CD4-positive, alpha-beta T cell (primary cell): Measurements from ENCODE around the gene ACSL4. TPM values are rescaled to one million over a fixed set of nuclear protein-coding genes. Genes with fewer than 3 reads are reported as not detected.
"Not testable (repeated sequence)": the region's sequence is repeated elsewhere in the genome, so short reads cannot be mapped to it uniquely, and the experiment has no call there.

Experiments
- ATAC-seq: fragments of 200-7000 bp; cut with Tn5 transposase; one replicate; pipeline ENCODE4 v1.10.0; 2022; ENCODE audit warnings: mild to moderate bottlenecking; ENCODE audit not compliant: poor library complexity
- CTCF ChIA-PET: fragments of 350-600 bp; sonication (Branson Sonifier 250); formaldehyde crosslinking; loops from one replicate; lab custom pipeline; 2021; ENCODE audit warnings: antibody characterized with exemption, inconsistent platforms; lab: Charles Lee
- POLR2A ChIA-PET: fragments of 350-600 bp; sonication (Branson Sonifier 250); formaldehyde crosslinking; loops from one replicate; lab custom pipeline; 2021; ENCODE audit warnings: antibody characterized with exemption, inconsistent platforms; lab: Charles Lee
- DNase-seq, 14 experiments: peaks; one replicate each; pipeline ENCODE4 v3.0.0-alpha.2; 2013 to 2020; ENCODE audit warnings: mixed read lengths in 2 of 14
- H3K27ac ChIP-seq, 2 donors: one replicate each; pipeline versions ENCODE4 v1.5.1 to v1.7.0; 2013; ENCODE audit warnings: low read length in 2 of 2, low read depth in 1 of 2, mild to moderate bottlenecking in 1 of 2
- H3K27me3 ChIP-seq, 2 experiments: 1 replicate in 1 of 2; 2 replicates in 1 of 2; pipeline versions ENCODE4 v1.6.1 to v1.7.0; 2013; ENCODE audit warnings: low read length in 2 of 2, control low read depth in 1 of 2, mild to moderate bottlenecking in 1 of 2, moderate library complexity in 1 of 2; ENCODE audit not compliant: insufficient read depth in 2 of 2, control insufficient read depth in 1 of 2
- H3K36me3 ChIP-seq: one replicate; pipeline ENCODE4 v1.6.1; 2013; ENCODE audit warnings: low read length, control low read depth; ENCODE audit not compliant: insufficient read depth
- H3K4me1 ChIP-seq: one replicate; pipeline ENCODE4 v1.6.1; 2013; ENCODE audit warnings: low read length, control low read depth; ENCODE audit not compliant: insufficient read depth
- H3K4me3 ChIP-seq: one replicate; pipeline ENCODE4 v1.5.1; 2013; ENCODE audit warnings: mild to moderate bottlenecking, low read length, moderate library complexity
- H3K9me3 ChIP-seq, 2 experiments: 1 replicate in 1 of 2; 2 replicates in 1 of 2; pipeline versions ENCODE4 v1.6.1 to v1.7.0; 2013; ENCODE audit warnings: low read length in 2 of 2, mild to moderate bottlenecking in 2 of 2, control low read depth in 1 of 2, moderate library complexity in 1 of 2; ENCODE audit not compliant: control insufficient read depth in 1 of 2, insufficient read depth in 1 of 2
- H3K27ac Mint-ChIP-seq: one replicate; pipeline ENCODE4 v1.8.0; 2020; ENCODE audit warnings: mixed read lengths
- H3K27me3 Mint-ChIP-seq: one replicate; pipeline ENCODE4 v1.8.0; 2021; ENCODE audit warnings: mixed read lengths
- H3K36me3 Mint-ChIP-seq: one replicate; pipeline ENCODE4 v1.8.0; 2021; ENCODE audit warnings: low read depth, mixed read lengths
- H3K4me1 Mint-ChIP-seq: one replicate; pipeline ENCODE4 v1.8.0; 2021; ENCODE audit warnings: low read depth, mixed read lengths
- H3K4me3 Mint-ChIP-seq: one replicate; pipeline ENCODE4 v1.8.0; 2020; ENCODE audit warnings: mild to moderate bottlenecking, mixed read lengths
- H3K9me3 Mint-ChIP-seq: one replicate; pipeline ENCODE4 v1.8.0; 2020; ENCODE audit warnings: mixed read lengths
- intact Hi-C, 2 experiments: fragments of 100-400 bp; cut with DNase I in 1 of 2; cut with micrococcal nuclease in 1 of 2; formaldehyde crosslinking; loops; one replicate each; pipeline versions ENCODE4 v1.15.1 to v1.9.0; 2023 to 2025; cut with DNase I, micrococcal nuclease
- total RNA-seq, 174 experiments: library from RNA in 2 of 174; stranded (reverse) in 2 of 174; gene quantifications; one replicate each; pipeline ENCODE4 v1.2.3 and lab custom pipeline; 2021 to 2026
- TF ChIP-seq, protein P1 (sequence below): fragments of 200-600 bp; IDR thresholded peaks from one replicate; pipeline ENCODE4 v1.8.0; 2022; ENCODE audit warnings: antibody characterized with exemption, mild to moderate bottlenecking

The ACSL4 gene
- total RNA-seq, 2 experiments from 2014 or later, result 11.1 to 14.5 TPM

DNA sequence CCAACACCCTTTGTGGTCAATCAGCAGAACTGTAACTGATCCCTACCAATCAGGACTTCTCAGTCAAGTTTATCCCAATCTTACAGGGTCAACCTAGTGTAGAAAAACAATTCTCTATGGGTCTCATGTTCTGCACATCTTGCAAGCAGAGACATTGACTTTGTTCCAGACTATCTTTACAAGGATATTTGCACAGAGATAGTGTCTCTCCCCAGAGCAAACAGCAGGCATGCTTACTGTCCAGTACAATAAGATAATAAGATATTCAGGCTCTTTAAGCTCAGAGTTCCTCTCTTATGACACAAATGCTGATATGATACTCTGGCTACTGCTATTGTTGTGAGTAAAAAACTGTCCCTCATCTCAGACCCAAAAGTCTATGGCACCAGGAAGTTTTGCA, 53.2 kb downstream of the ACSL4 start:
- Mint-ChIP-seq H3K4me3 (no peak overlapping the region), H3K27me3 (no peaks in the 10 kb centered on the region), H3K4me1 (no peaks in the 10 kb centered on the region), H3K36me3 (peaks cover 72% of the 10 kb centered on the region), H3K27ac (no peak overlapping the region), H3K9me3 (no peaks in the 10 kb centered on the region)
- Histone ChIP-seq H3K9me3 (no peaks in the 10 kb centered on the region), H3K36me3 (peaks cover 31% of the 10 kb centered on the region), H3K27ac (no peak overlapping the region), H3K27me3 (no peaks in the 10 kb centered on the region), H3K4me1 (no peaks in the 10 kb centered on the region), H3K4me3 (no peak overlapping the region)
- ChIA-PET CTCF (no interaction called here), POLR2A (no interaction called here)
- TF ChIP-seq, protein P1, sequence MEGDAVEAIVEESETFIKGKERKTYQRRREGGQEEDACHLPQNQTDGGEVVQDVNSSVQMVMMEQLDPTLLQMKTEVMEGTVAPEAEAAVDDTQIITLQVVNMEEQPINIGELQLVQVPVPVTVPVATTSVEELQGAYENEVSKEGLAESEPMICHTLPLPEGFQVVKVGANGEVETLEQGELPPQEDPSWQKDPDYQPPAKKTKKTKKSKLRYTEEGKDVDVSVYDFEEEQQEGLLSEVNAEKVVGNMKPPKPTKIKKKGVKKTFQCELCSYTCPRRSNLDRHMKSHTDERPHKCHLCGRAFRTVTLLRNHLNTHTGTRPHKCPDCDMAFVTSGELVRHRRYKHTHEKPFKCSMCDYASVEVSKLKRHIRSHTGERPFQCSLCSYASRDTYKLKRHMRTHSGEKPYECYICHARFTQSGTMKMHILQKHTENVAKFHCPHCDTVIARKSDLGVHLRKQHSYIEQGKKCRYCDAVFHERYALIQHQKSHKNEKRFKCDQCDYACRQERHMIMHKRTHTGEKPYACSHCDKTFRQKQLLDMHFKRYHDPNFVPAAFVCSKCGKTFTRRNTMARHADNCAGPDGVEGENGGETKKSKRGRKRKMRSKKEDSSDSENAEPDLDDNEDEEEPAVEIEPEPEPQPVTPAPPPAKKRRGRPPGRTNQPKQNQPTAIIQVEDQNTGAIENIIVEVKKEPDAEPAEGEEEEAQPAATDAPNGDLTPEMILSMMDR, result no peak
- intact Hi-C loops, result no loop called here
- no peak for ATAC-seq
- no peak for DNase-seq

- ATAC-seq, result no peak
- TF ChIP-seq, protein P1, result no peak
- no peaks in the 10 kb centered on the region for H3K4me1 ChIP-seq
- H3K9me3 ChIP-seq, result no peaks in the 10 kb centered on the region
- Mint-ChIP-seq H3K36me3 (peaks cover 67% of the 10 kb centered on the region), H3K27me3 (no peaks in the 10 kb centered on the region), H3K4me3 (no peak overlapping the region), H3K9me3 (no peaks in the 10 kb centered on the region), H3K27ac (no peak overlapping the region), H3K4me1 (no peaks in the 10 kb centered on the region)
- POLR2A ChIA-PET, result no interaction called here
- no peak overlapping the region for H3K4me3 ChIP-seq
- peaks cover 43% of the 10 kb centered on the region for H3K36me3 ChIP-seq
- intact Hi-C loops, result no loop called here
- no peak overlapping the region for H3K27ac ChIP-seq
- CTCF ChIA-PET, result no interaction called here
- no peaks in the 10 kb centered on the region for H3K27me3 ChIP-seq
- DNase-seq, result no peak
Observed at GRCh38 chrX:109672239-109672638, 60.8 kb downstream of the ACSL4 start.

- H3K4me1 Mint-ChIP-seq, DNase-seq, H3K4me3 ChIP-seq, H3K9me3 Mint-ChIP-seq, H3K27me3 Mint-ChIP-seq, POLR2A ChIA-PET, H3K9me3 ChIP-seq, intact Hi-C loops, CTCF ChIA-PET, H3K4me1 ChIP-seq, H3K27ac Mint-ChIP-seq, ATAC-seq, H3K27me3 ChIP-seq, H3K4me3 Mint-ChIP-seq, H3K27ac ChIP-seq: not testable (repeated sequence)
- peaks cover 40% of the 10 kb centered on the region for H3K36me3 ChIP-seq
- H3K36me3 Mint-ChIP-seq, result peaks cover 71% of the 10 kb centered on the region
Observed at GRCh38 chrX:109671170-109671569, 61.9 kb downstream of the ACSL4 start.

- ChIA-PET CTCF (no interaction called here), POLR2A (no interaction called here)
- H3K36me3 ChIP-seq, result peaks cover 39% of the 10 kb centered on the region
- TF ChIP-seq, protein P1, result no peak
- H3K4me3 ChIP-seq, result no peak overlapping the region
- no peak overlapping the region for H3K27ac ChIP-seq
- intact Hi-C loops, result no loop called here
- DNase-seq (no peak), ATAC-seq (no peak)
- H3K4me1 ChIP-seq, result no peaks in the 10 kb centered on the region
- H3K27ac Mint-ChIP-seq, result no peak overlapping the region
- no peaks in the 10 kb centered on the region for H3K27me3 ChIP-seq
- no peaks in the 10 kb centered on the region for H3K4me1 Mint-ChIP-seq
- H3K9me3 Mint-ChIP-seq, result no peaks in the 10 kb centered on the region
- H3K4me3 Mint-ChIP-seq, result no peak overlapping the region
- peaks cover 67% of the 10 kb centered on the region for H3K36me3 Mint-ChIP-seq
- no peaks in the 10 kb centered on the region for H3K27me3 Mint-ChIP-seq
- H3K9me3 ChIP-seq, result no peaks in the 10 kb centered on the region
Observed at GRCh38 chrX:109667986-109668385, 65.1 kb downstream of the ACSL4 start.
